CD4-positive, alpha-beta T cell treated with Interferon alpha-2 for 1 hour (primary cell): ENCODE measurements around the gene PDLIM5.
"Not testable (repeated sequence)": the region's sequence is repeated elsewhere in the genome, so short reads cannot be mapped to it uniquely, and the experiment has no call there.

Source experiments
- DNase-seq, 2 donors: peaks; one replicate each; pipeline ENCODE4 v3.0.0-alpha.2; 2020 to 2022

PDLIM5 gene

DNA sequence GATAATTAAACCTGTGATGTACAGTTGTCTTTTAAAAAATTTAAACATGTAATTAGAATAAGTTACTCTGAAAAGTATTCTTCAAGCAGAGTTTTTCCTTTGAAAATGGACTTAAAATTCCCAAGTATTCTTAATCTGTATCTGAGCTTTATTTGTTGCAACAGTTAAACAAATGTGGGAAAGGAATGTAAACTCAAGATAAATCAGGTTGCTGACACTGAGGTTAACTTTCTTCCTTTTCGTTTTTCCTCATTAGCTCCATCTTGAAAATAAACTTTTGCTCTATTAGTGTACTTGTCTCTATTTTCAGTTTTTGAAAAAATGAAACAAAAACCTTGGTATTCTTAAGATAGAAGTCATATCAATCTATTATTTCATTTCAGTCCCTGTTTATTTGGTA is 161.5 kb downstream of the PDLIM5 start:
- DNase-seq, result no peak

GRCh38 chr4:94615451-94615850 is 163.7 kb downstream of the PDLIM5 start:
- DNase-seq, result no peak

GRCh38 chr4:94621491-94622080 is 169.8 kb downstream of the PDLIM5 start:
- DNase-seq, result peak in 1 of 2 donors; percentile 44

DNA sequence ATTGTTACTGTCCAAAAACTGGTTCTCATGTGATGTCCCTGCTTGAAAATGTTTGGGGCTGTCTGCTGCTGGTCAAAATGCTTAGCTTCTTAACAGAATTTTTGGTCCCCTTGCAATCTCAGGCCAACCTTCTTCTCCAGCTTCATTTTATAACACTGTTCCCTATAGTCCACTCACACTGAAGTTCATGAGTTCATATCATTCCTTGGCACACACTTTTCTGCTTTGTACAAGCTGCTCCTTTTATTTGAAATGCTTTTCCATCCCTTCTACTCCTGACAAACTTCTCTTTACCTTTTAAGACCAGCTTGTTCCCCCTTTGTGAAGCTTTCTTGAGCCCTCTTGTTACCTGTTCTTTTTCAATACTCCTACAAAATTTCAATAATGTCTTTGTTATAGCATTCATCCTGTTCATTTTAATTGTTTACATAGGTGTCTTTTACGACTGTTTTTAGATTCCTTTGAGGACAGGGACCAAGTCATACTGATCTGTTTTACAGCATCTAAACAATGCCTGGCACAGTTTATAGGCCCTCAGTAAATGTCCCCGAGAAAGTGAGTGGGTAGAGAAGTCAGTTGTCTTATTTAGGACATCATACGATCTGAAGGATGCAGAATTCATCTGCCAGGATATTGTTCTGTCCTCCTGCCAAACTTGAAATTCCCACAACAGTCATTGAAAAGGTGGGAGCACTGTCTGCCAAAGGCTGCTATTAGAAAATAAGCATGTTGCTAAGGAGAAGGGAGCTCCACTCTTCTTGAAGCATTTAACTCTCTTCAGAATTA is 171.6 kb downstream of the PDLIM5 start:
- DNase-seq, result no peak

DNA sequence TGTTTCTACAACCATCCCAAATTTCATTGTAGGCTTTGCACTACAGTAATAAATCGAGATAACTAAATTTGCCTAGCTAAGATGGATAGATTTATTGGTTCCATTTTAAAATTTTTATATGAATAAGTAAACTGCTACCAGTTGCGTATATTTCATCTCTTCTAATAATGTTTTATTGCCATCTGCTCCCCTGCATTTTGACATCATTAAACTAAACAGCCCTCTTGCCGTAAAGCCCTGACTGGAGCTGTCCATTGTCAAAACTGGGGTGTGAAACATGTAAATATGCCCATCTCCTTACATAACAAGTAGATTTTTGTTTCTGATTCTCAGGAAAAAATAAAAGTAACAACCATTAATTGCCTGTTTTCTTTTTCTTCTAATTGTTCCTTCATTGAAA is 175.2 kb downstream of the PDLIM5 start:
- DNase-seq, result no peak

- DNase-seq, result not testable (repeated sequence)
Observed at GRCh38 chr4:94629058-94629457, 177.3 kb downstream of the PDLIM5 start.

DNA sequence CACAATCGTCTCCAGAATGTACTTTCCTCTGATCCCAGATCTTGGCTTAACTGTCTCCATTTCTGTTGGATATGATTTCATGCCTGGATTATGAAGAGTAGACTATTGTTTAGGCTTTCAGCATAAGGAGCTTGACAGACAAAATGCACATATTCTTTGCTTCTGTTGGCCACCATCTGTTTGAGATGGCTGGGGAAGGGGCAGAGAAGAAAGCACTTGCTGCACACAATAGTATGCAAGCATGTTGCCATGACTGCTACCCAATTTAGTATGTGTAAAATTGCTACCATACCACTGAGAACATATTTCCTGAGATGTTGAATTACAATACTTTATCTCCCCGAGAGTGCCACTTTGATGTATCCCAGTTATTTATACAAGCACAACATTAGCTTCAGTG is 178.1 kb downstream of the PDLIM5 start:
- no peak for DNase-seq

DNA sequence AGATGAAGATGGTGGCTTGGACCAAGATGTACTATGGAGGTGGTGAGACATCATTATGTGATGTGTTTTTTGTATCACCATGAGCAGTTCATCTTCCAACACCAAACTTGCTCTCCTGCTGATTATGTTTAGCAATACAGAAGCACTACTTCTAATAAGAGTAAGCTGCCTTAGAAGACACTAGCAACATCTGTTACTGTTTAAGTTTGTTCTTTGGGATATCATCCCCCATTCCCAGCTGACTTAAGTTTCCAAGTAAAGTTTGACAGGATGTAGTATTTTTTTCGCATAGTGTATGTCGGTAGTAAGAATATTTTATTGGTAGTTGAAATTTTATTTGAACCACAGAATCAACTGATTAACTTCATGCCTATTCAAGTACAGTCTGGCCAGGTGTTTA is 182.5 kb downstream of the PDLIM5 start:
- DNase-seq, result no peak

GRCh38 chr4:94635177-94635576 is 183.4 kb downstream of the PDLIM5 start:
- DNase-seq, result no peak

DNA sequence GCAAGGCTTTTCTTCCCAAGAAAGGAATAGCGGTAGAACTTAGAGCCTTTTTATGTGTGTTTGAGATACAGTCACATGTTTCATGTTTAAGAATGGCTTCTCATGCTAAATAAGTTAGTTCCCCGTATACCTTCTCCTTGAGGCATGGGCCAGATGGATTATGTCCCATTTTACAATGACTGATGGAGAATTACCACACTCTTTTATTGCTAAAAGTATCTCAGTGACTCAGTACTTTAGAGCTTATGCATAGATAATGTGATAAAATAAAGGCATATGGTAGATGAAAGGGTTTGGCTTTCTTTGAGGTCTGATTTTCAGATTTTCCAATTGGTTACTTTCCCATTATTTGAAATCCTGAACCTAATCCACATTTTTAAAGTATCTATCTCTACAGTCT is 184.3 kb downstream of the PDLIM5 start:
- DNase-seq, result no peak

DNA sequence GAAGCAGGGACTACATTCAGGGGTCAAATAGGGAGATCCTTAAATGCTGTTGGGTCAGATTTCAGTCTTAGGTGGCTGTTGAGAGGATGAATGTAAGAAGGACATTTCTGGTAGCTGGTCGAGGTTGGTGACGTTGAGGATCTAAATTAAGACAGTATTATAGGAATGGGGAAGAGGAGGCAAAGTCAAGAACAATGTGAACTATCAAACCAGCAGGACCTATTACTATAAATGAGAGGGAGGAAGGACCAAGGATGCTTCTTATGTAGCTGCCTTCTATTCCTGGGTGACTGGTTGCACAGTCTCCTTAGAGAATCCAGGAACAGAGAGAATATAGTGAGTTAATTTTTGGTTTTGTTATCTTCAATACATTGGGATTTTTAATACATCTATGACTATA is 187.6 kb downstream of the PDLIM5 start:
- DNase-seq, result no peak

DNA sequence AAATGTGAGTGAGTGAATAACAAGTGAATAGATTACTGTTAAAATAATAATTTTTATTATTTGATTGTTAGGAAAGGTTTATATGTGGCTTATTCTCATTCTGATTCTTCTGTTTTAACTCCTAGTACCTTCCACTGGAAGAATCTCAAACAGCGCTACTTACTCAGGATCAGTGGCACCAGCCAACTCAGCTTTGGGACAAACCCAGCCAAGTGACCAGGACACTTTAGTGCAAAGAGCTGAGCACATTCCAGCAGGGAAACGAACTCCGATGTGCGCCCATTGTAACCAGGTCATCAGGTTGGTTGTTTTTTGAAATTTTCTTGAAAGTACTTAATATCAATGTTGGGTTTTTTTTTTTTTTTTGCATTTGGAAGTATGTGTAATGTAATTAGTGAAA is 188.4 kb downstream of the PDLIM5 start:
- DNase-seq, result no peak

DNA sequence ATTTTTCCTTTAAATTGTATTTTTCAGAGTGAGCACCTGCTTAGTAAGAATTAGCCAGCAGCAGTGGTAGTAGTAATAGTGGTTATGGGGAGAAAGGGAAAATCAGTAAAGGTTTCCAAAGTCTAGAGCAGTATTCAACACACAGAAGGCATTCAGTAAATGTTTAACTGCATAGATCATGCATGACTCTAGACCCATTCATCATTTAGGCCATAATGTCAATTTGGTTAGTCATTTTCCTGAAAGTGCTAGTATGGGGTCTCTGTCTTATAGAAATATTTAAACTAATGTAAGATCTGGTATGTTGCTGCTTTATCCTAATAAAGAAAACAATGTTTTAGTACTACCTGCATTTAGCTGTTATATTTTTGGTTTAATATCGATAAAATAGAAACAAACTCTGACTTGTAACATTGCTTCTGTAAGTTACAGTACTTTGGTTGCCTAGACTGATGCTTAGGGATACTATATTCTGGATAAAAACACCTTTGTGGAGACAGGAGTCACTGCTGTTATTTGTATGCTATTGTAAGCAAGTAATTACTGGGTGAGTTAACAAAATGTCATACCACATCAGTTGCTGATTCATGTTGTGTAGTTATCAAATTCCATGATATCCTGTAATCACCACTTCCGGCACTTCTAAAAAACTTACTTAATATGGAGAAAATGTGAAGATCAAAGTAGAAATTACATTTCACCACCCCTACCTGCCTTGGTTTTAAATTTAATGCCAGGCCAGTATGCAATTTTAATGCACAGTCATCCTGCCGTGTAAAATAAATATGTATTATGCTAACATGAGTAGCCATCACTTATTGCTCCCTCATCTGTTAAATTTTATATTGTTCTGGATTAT is 190.2 kb downstream of the PDLIM5 start:
- DNase-seq, result no peak

DNA sequence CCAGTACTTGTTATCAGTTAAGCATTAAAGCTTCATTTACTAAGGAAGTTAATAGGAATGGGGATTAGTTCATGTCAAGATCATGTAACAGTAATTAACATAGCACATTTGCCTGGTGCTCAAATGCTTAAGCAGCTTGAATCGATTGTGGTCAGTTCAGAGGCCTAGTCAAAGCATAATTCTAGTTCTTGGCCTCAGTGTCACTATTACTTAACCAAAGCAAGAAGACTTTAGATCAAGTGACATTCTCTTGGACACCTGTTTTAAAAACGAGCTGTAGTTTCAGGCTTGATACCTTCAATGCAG is 190.8 kb downstream of the PDLIM5 start:
- DNase-seq, result no peak

GRCh38 chr4:94648699-94649098 is 197.0 kb downstream of the PDLIM5 start:
- DNase-seq, result no peak

DNA sequence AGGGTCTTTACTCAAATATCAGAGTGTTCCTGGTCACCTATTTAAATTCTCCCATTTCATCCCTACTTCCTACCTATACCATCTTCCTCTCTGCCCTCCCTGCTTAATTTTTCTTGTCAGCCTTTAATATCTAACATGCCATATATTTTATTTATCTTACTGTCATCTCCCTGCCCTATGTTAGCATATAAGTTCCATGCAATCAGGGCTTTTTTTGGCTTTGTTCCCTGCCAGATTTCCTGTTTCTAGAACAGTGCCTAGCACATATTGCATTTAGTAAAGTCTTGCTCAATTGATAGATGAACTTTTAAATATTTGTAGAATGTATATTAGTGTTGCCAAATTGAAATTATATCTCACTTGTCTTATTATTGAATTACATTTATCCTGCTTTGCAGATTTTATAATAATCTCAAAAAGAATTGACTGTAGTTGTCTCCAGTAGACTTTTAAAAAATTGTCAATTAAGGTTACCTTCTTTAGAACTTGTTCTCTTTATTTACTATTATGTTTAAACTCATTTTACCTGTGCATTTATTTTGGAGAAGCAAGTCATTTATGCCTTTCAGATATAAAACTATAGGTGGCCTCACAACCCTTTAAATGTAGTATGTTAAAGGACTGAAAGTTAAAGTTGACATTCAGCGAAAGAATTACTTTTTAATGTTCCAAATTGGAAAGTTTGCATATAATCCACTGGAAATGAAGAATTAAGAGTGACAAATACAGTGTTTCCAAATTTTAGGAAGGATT is 197.8 kb downstream of the PDLIM5 start:
- no peak for DNase-seq

- no peak for DNase-seq
Observed at GRCh38 chr4:94650134-94650495, 198.4 kb downstream of the PDLIM5 start.

DNA sequence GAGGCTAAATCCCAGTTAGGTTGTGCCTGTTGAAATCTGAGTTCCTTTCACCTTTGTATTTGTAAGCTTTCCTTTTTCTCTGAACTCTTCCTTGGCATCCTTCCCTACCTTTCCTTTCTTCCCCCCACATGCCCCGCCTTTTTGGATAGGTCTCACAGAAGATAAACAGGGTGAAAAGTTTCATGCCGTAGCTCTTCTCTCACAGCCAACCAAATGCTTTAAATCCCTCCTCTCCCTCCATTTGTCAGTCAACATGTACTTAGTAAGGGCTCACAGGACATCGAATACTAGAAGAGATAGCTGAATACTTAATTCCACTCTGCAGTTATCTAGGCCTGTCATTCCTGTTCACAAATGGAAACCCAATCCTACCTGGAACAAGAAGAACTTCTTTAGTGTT is 198.9 kb downstream of the PDLIM5 start:
- DNase-seq, result no peak

DNA sequence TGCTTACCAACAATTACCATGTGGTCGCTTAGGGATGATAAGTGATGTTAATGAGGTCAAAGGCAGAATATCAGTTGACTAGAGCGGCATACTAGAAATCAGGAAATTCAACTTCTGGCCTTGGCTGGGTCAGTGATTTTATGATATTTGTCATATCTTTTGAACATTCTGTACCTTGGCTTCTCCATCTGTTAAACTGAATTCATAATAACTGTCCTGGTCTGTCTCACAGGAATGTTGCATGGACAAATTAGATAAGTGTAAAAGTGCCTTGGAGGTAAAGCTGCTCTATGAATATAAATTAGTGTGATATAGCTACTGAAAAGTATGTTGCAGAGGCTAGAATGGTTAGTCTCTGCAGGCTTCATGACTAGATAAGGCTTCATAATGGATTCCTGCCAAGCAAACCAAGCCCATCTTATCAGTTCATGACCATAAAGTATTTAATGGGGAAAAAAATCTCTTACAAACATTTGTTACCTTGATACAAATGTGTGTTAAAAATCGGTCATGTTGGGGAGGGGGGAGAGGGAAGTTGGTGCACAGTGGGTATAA is 201.4 kb downstream of the PDLIM5 start:
- no peak for DNase-seq

DNA sequence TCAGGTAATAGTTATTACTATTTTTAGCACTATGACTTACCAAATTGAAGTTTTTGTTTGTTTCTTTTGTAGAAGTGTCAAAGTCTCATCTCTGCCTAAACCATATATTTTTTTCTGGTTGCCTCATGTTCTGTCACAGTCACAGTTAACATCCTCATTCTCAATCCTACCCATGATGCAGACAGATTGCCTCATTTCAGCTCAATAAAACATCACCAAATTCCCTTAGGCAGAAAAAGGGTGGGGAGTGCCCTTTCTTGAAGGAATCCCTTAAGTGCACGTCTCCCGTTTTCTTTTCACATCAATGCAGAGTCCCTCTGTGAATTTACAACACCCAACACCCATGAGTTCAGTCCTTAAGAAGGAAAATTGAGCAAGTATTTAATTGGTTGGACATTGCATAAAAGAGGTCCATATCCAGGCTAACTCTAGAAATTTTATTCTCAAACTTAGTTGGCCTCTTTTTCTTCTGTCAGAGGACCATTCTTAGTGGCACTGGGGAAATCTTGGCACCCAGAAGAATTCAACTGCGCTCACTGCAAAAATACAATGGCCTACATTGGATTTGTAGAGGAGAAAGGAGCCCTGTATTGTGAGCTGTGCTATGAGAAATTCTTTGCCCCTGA is 202.4 kb downstream of the PDLIM5 start:
- DNase-seq, result no peak

DNA sequence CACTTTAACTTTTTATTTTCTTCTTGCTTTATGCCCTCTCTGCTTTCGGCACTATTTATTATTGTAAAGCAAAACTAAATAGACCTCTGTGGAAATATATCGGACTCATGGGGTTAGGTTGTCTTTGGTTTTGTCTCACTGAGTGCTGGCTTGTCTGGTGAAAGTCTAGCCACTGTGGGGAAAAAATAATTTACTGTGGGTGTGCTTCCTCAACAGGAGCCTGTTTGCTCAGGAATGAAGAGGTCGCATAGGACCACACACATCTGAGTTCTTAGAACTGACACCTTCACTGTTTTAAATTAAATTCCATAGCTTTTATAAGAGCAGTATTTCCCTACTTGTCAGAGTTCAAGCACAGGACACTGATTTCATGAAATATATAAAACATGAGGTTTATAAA is 203.0 kb downstream of the PDLIM5 start:
- no peak for DNase-seq

- DNase-seq, result no peak
Observed at GRCh38 chr4:94660614-94661013, 208.9 kb downstream of the PDLIM5 start.

DNA sequence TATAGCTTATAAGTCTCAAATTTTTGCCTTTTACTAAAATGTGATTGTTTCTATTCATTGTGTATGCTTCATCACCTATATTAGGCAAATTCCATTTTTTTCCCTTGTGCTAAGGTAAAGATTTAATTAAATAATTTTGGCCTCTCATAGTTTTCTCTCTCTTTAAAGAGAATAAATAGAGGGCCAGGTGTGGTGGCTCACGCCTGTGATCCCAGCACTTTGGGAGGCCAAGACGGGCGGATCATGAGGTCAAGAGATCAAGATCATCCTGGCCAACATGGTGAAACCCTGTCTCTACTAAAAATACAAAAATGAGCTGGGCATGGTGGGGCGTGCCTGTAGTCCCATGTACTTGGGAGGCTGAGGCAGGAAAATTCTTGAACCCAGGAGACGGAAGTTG is 213.3 kb downstream of the PDLIM5 start:
- DNase-seq, result not testable (repeated sequence)
